Motor neuron (in vitro differentiated cells): ENCODE measurements around the gene ZNF512. TPM values are rescaled to one million over a fixed set of nuclear protein-coding genes. Genes with fewer than 3 reads are reported as not detected.
A peak's percentile ranks its signal among the peaks of the same experiment; 100 is the strongest.
"Not testable (repeated sequence)": the region's sequence is repeated elsewhere in the genome, so short reads cannot be mapped to it uniquely, and the experiment has no call there.

ENCODE experiments used
- ATAC-seq, 8 experiments: fragments of 200-7000 bp; cut with Tn5 transposase; replicated peaks in 6 of 8; 2 replicates each; pipeline ENCODE4 v1.8.0; 2021; ENCODE audit warnings: mild to moderate bottlenecking in 8 of 8, moderate library complexity in 8 of 8
- H3K27ac ChIP-seq, 2 donors: fragments of 250-450 bp; sonication (Bioruptor Pico); 2 replicates each; pipeline ENCODE4 v1.9.0; 2021; ENCODE audit warnings: antibody characterized with exemption in 2 of 2, mild to moderate bottlenecking in 2 of 2, moderate library complexity in 1 of 2
- H3K4me1 ChIP-seq, 2 donors: fragments of 250-450 bp; sonication (Bioruptor Pico); replicated peaks in 1 of 2; 2 replicates each; pipeline ENCODE4 v1.6.1; 2021; ENCODE audit warnings: antibody characterized with exemption in 2 of 2, mild to moderate bottlenecking in 2 of 2, moderate library complexity in 1 of 2
- H3K4me3 ChIP-seq, 5 donors: fragments of 250-450 bp; sonication (Bioruptor Pico); 2 replicates each; pipeline ENCODE4 v1.9.0; 2021; ENCODE audit warnings: antibody characterized with exemption in 5 of 5, mild to moderate bottlenecking in 5 of 5, moderate library complexity in 4 of 5
- WGBS, 10 experiments: fragments of 450-650 bp; shearing (Covaris generic); methylation state at CpG; one replicate each; pipeline ENCODE4 v1.0.0; 2022; 5-methylcytosine and 5-hydroxymethylcytosine counted together
- in situ Hi-C, 9 experiments: fragments of 400-800 bp; cut with MboI; loops; one replicate each; pipeline ENCODE4 v1.15.0; 2021; ENCODE audit warnings: low sequenced_read_pairs in 9 of 9, low pct_unique_long_range_greater_than_20kb in 2 of 9; ENCODE audit not compliant: unreplicated experiment in 9 of 9
- total RNA-seq, 8 experiments: library from RNA; unstranded; fragments of 300-600 nt; gene quantifications; 2 replicates each; pipeline versions ENCODE4 v1.2.3 to v1.2.4, GENCODE V29; 2022

The ZNF512 gene, protein sequence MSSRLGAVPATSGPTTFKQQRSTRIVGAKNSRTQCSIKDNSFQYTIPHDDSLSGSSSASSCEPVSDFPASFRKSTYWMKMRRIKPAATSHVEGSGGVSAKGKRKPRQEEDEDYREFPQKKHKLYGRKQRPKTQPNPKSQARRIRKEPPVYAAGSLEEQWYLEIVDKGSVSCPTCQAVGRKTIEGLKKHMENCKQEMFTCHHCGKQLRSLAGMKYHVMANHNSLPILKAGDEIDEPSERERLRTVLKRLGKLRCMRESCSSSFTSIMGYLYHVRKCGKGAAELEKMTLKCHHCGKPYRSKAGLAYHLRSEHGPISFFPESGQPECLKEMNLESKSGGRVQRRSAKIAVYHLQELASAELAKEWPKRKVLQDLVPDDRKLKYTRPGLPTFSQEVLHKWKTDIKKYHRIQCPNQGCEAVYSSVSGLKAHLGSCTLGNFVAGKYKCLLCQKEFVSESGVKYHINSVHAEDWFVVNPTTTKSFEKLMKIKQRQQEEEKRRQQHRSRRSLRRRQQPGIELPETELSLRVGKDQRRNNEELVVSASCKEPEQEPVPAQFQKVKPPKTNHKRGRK
- 10 to 100 TPM; 15.7 to 67.2 (median 51.4) TPM for total RNA-seq

DNA sequence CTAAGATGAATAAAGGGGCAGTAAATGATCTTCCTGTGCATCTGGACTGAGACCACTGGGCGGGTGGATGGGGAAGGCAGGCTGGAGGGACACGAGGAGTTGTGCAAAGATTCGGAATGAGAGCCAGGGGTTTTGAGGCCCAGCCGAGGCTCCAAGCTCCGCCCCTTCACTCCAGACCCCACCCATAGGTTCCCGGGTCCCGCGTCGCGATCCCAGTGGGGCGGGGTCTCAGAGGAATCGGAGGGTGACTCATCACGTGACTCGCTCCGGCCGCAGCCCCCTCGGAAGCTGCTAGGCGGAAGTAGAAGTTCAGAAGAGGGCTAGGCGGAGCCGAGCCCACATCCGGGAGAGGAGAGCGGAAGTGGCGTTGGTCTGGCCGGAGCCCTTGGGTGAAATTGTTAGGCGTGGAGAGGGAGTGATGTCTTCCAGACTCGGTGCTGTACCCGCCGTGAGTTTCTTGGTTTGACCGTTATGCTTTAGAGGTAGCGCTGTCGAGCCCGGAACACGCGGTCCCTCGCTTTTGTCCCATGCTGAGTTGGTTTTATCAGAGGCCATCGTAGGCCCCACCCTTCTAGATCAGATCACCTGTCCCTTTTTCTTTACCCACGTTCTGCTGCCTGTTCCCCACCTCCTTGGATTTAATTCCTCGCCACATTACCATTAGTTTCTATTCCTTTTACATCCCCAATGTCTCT is at the start of gene ZNF512:
Gene ZNF512 (plus strand): TSS at position 348 of the 695 bp plus-strand sequence. CDS start 71 bp downstream, at position 419.
- in situ Hi-C loops, result no loop called here
- peak; percentile 97 to 99 (median 98) for ATAC-seq
- WGBS, 10 experiments, result 0 to 20% (median 1%) methylated on average over 1 to 13 of the region's 38 CpGs; no CpG with 5 or more reads in 2 of the 10 experiments
- Histone ChIP-seq H3K4me1 (peaks cover 11 to 21% of the 10 kb centered on the region in 2 donors), H3K4me3 (peak within 1 kb of the TSS; percentile 43 to 81 (median 50)), H3K27ac (peak within 1 kb of the TSS; percentile 46 to 66)

GRCh38 chr2:27537287-27537686 is 45.6 kb upstream of the ZNF512 start:
- WGBS, 10 experiments, result 57 to 89% (median 78%) methylated on average over 1 to 3 of the region's 4 CpGs; no CpG with 5 or more reads in 3 of the 10 experiments

DNA sequence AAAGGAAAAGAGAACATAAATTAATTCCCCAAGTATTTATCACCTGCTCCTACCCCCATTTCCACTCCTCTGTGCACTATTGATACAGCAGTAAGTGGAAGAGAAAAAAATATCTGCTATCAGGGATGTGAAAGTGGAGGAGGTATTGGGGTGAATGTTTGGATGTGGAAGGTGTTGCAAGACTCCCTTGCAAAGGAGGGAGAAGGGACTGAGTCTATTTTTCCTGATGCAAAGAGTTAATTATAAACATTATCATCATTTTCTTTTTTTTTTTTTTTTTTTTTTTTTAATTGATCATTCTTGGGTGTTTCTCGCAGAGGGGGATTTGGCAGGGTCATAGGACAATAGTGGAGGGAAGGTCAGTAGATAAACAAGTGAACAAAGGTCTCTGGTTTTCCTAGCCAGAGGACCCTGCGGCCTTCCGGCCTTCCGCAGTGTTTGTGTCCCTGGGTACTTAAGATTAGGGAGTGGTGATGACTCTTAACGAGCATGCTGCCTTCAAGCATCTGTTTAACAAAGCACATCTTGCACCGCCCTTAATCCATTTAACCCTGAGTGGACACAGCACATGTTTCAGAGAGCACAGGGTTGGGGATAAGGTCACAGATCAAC is 43.9 kb upstream of the ZNF512 start:
- H3K27ac ChIP-seq, H3K4me1 ChIP-seq, ATAC-seq, in situ Hi-C loops, H3K4me3 ChIP-seq: not testable (repeated sequence)
- 76% methylated on average over 3 of the region's 6 CpGs; no CpG with 5 or more reads in 9 of the 10 experiments for WGBS, 10 experiments

More at GRCh38 chr2:27537287-27537686, 45.6 kb upstream of the ZNF512 start:
- Histone ChIP-seq H3K27ac (no peak overlapping the region), H3K4me1 (no peaks in the 10 kb centered on the region), H3K4me3 (no peak overlapping the region)
- in situ Hi-C loops, result no loop called here
- ATAC-seq, result no peak

DNA sequence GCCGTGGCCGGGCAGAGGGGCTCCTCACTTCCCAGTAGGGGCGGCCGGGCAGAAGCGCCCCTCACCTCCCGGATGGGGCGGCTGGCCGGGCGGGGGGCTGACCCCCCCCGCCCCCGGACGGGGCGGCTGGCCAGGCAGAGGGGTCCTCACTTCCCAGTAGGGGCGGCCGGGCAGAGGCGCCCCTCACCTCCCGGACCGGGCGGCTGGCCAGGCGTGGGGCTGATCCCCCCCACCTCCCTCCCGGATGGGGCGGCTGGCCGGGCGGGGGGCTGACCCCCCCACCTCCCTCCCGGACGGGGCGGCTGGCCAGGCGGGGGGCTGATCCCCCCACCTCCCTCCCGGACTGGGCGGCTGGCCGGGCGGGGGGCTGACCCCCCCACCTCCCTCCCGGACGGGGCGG is 43.2 kb upstream of the ZNF512 start:
- in situ Hi-C loops, ATAC-seq, H3K27ac ChIP-seq, H3K4me3 ChIP-seq, H3K4me1 ChIP-seq: not testable (repeated sequence)
- WGBS, 10 experiments, result no CpG with 5 or more reads among the region's 35 CpGs

DNA sequence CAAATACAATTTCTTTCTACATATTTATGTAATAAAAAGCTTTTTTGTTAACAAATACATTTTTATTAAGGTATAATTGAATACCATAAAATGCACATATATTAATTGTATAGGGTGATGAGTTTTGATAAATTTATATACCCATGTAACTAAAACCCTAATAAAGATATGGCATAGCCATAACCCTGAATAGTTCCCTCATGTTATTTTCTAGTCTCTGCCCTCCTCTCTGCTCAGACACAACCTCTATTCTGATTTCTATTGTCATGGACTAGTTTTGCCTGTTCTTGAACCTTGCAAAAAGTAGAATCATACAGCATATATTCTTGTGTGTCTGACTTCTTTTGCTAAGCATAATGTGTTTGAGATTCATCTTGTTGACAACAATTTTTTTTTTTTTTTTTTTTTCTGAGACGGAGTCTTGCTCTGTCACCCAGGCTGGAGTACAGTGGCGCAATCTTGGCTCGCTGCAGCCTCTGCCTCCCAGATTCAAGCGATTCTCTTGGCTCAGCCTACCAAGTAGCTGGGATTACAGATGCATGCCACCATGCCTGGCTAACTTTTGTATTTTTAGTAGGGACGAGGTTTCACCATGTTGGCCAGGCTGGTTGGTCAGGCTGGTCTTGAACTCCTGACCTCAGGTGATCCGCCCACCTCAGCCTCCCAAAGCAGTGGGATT is 38.6 kb upstream of the ZNF512 start:
- no peak overlapping the region for H3K27ac ChIP-seq
- H3K4me3 ChIP-seq, result no peak overlapping the region
- WGBS, 10 experiments, result 60 to 96% (median 81%) methylated on average over 1 to 6 of the region's 6 CpGs; no CpG with 5 or more reads in 4 of the 10 experiments
- ATAC-seq, result no peak
- no peaks in the 10 kb centered on the region for H3K4me1 ChIP-seq
- in situ Hi-C loops, result no loop called here

- in situ Hi-C loops, result no loop called here
- 52 to 90% (median 72%) methylated on average over 1 to 4 of the region's 5 CpGs; no CpG with 5 or more reads in 1 of the 10 experiments for WGBS, 10 experiments
Observed at GRCh38 chr2:27545348-27546141, 37.3 kb upstream of the ZNF512 start.

GRCh38 chr2:27549303-27549702 is 33.5 kb upstream of the ZNF512 start:
- WGBS, 10 experiments, result 33 to 100% (median 75%) methylated on average over 1 of the region's 1 CpG; no CpG with 5 or more reads in 7 of the 10 experiments
- H3K4me1 ChIP-seq, result no peaks in the 10 kb centered on the region
- no peak for ATAC-seq
- in situ Hi-C loops, result no loop called here
- H3K27ac ChIP-seq, result no peak overlapping the region
- no peak overlapping the region for H3K4me3 ChIP-seq

More at GRCh38 chr2:27545348-27546141, 37.3 kb upstream of the ZNF512 start:
- Histone ChIP-seq H3K4me1 (no peaks in the 10 kb centered on the region), H3K27ac (no peak overlapping the region), H3K4me3 (no peak overlapping the region)
- ATAC-seq, result peak in 1 of 8 experiments; percentile 42

DNA sequence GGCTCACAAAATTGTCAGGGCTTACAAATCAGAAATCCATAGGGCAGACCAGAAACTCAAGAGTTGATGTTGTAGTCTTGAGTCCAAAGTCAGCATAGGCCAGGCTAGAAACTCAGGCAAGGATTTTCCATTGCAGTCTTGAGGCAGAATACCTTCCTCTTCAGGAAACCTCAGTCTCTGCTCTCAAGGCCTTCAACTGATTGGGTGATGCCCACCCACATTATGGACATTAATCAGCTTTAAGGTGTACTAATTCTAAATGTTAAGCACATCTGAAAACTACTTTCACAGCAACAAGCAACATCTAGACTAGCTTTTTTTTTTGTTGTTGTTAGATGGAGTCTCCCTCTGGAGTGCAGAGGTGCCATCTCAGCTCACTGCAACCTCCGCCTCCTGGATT is 31.3 kb upstream of the ZNF512 start:
- Histone ChIP-seq H3K27ac (no peak overlapping the region), H3K4me3 (no peak overlapping the region), H3K4me1 (no peaks in the 10 kb centered on the region)
- ATAC-seq, result no peak
- in situ Hi-C loops, result no loop called here
- 100% methylated on average over 1 of the region's 1 CpG; no CpG with 5 or more reads in 8 of the 10 experiments for WGBS, 10 experiments

DNA sequence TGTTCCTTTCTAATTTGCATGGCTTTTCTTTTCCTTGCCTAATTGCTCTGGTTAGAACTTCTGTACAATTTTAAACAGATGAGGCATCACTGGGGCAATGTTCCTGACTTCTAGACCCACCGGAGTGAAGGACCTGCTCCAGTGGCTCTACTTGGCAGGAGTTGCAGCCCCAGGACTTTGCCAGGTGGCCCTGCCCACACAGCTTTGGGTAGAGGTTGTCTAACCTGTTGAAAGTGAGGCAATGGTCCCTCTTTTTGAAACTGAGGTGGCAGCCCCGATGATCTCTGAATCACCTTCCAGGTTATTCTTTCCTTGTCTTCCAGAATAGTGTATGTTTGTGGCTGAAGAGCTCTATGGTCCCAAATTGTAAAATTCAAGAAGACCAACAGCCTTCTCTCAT is 29.9 kb upstream of the ZNF512 start:
- Histone ChIP-seq H3K4me1 (no peaks in the 10 kb centered on the region), H3K27ac (no peak overlapping the region), H3K4me3 (no peak overlapping the region)
- WGBS, 10 experiments, result 69 to 100% (median 71%) methylated on average over 1 to 2 of the region's 2 CpGs; no CpG with 5 or more reads in 4 of the 10 experiments
- in situ Hi-C loops, result no loop called here
- no peak for ATAC-seq

- WGBS, 10 experiments, result 29 to 79% (median 65%) methylated on average over 1 to 3 of the region's 3 CpGs; no CpG with 5 or more reads in 4 of the 10 experiments
- ATAC-seq, in situ Hi-C loops, H3K4me3 ChIP-seq, H3K27ac ChIP-seq, H3K4me1 ChIP-seq: not testable (repeated sequence)
Observed at GRCh38 chr2:27554451-27554850, 28.4 kb upstream of the ZNF512 start.

DNA sequence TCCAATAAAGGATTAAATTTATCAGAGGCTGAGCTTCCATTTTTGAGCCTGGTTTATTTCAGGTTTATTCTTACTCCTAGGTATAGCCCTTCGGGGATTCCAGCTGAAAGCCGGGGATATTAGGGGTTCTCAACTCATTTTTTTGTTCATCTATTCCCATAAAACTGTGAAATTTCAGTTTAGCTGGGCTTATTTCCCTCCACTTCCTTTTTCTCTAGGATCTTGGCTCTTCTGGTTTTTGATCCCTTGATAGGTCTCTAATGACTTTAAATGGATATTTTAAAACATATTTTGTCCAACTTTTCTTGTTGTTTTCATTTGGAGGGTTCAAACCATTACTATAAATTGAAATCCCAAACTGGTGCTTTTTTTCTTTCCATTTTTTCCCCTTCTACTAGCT is 23.6 kb upstream of the ZNF512 start:
- Histone ChIP-seq H3K27ac (no peak overlapping the region), H3K4me3 (no peak overlapping the region), H3K4me1 (no peaks in the 10 kb centered on the region)
- 65 to 100% (median 82%) methylated on average over 1 to 2 of the region's 2 CpGs for WGBS, 10 experiments
- in situ Hi-C loops, result no loop called here
- no peak for ATAC-seq

DNA sequence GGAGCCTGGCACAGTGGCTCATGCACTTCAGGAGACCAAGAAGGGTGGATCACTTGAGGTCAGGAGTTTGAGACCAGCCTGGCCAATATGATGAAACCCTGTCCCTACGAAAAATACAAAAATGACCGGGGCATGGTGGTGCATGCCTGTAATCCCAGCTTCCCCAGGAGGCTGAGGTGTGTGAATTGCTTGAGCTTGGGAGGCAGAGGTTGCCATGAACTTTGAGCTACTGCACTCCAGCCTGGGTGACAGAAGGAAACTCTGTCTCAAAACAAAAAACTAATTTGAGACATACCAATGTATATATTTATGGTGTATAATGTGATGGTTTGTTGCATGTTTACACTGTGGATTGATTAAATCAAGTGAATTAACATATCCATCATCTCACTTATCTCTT is 21.8 kb upstream of the ZNF512 start:
- in situ Hi-C loops, result no loop called here
- Histone ChIP-seq H3K4me1 (no peaks in the 10 kb centered on the region), H3K27ac (no peak overlapping the region), H3K4me3 (no peak overlapping the region)
- ATAC-seq, result no peak
- 0 to 71% (median 34%) methylated on average over 1 to 2 of the region's 2 CpGs; no CpG with 5 or more reads in 5 of the 10 experiments for WGBS, 10 experiments
